GM21381 (cell line): ENCODE measurements around the gene TBC1D9B.

Experiments used
- ATAC-seq: cut with Tn5 transposase; IDR thresholded peaks from one replicate; pipeline ENCODE4 v1.9.1; 2021; ENCODE audit warnings: mild to moderate bottlenecking, moderate library complexity; ENCODE audit not compliant: unreplicated experiment

Gene TBC1D9B

GRCh38 chr5:179907556-179908324, at the start of gene TBC1D9B:
Gene TBC1D9B (minus strand): TSS chr5:179907897. CDS start chr5:179907821, 76 bp downstream.
- peak; percentile 90 for ATAC-seq

- ATAC-seq: no peak
Measured at GRCh38 chr5:179955630-179956029, 47.9 kb upstream of the TBC1D9B start.

GRCh38 chr5:179955062-179955461, 47.4 kb upstream of the TBC1D9B start:
- no peak for ATAC-seq

- no peak for ATAC-seq
Measured at GRCh38 chr5:179954434-179954833, 46.7 kb upstream of the TBC1D9B start.

- ATAC-seq: no peak
Measured at GRCh38 chr5:179953987-179954386, 46.3 kb upstream of the TBC1D9B start.

- ATAC-seq: no peak
Measured at GRCh38 chr5:179936976-179937681, 29.4 kb upstream of the TBC1D9B start.

GRCh38 chr5:179930788-179931473, 23.2 kb upstream of the TBC1D9B start:
- no peak for ATAC-seq

GRCh38 chr5:179927824-179928223, 20.1 kb upstream of the TBC1D9B start:
- ATAC-seq: no peak

- ATAC-seq: no peak
Measured at GRCh38 chr5:179926657-179927056, 19.0 kb upstream of the TBC1D9B start.

GRCh38 chr5:179923436-179923835, 15.7 kb upstream of the TBC1D9B start:
- no peak for ATAC-seq

- no peak for ATAC-seq
Measured at GRCh38 chr5:179920175-179920574, 12.5 kb upstream of the TBC1D9B start.

- no peak for ATAC-seq
Measured at GRCh38 chr5:179919487-179920060, 11.9 kb upstream of the TBC1D9B start.

GRCh38 chr5:179918742-179919486, 11.2 kb upstream of the TBC1D9B start:
- ATAC-seq: no peak

GRCh38 chr5:179916523-179916922, 8.8 kb upstream of the TBC1D9B start:
- no peak for ATAC-seq

- no peak for ATAC-seq
Measured at GRCh38 chr5:179915406-179915935, 7.8 kb upstream of the TBC1D9B start.

- no peak for ATAC-seq
Measured at GRCh38 chr5:179914032-179914755, 6.5 kb upstream of the TBC1D9B start.

GRCh38 chr5:179913461-179913860, 5.8 kb upstream of the TBC1D9B start:
- ATAC-seq: no peak

- no peak for ATAC-seq
Measured at GRCh38 chr5:179912951-179913350, 5.3 kb upstream of the TBC1D9B start.

GRCh38 chr5:179912386-179912785, 4.7 kb upstream of the TBC1D9B start:
- no peak for ATAC-seq

GRCh38 chr5:179909224-179909623, 1.5 kb upstream of the TBC1D9B start:
- ATAC-seq: no peak
